Breast epithelium (tissue), 3 donors: Measurements from ENCODE around the gene NPTX1.
A peak's percentile ranks its signal among the peaks of the same experiment; 100 is the strongest.

Source experiments
- POLR2A ChIP-seq: fragments of 450-650 bp; IDR thresholded peaks from one replicate; pipeline ENCODE4 v1.6.1; 2016; ENCODE audit warnings: antibody characterized with exemption, mild to moderate bottlenecking, moderate library complexity
- POLR2AphosphoS5 ChIP-seq, 3 donors: sonication (generic); formaldehyde crosslinking; IDR thresholded peaks; one replicate each; pipeline ENCODE4 v1.6.1; 2017; ENCODE audit warnings: antibody characterized with exemption in 3 of 3
- TF ChIP-seq, protein P1 (sequence below), 3 donors: fragments of 450-650 bp; IDR thresholded peaks; one replicate each; pipeline ENCODE4 v1.5.1; 2016 to 2017; ENCODE audit warnings: antibody characterized with exemption in 3 of 3, mild to moderate bottlenecking in 3 of 3, moderate library complexity in 3 of 3

DNA sequence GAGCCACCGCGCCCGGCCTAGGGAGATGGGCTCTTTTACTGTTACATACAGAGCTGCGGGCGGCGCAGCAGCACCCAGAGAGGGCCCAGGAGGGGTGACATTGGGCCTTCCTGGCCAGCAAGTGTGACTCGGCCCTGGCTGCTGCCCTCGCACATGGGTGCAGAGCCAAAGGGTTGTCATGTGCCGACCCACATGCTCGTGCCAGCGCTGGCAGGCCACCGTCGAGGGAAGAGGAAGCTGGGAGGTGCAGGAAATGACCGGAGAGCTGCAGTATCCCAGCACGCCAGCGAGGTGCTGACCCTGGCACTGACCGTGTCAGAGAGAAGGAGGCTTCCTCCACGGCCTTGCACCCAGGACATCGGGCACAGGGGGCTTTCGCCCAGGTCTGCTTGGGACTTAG lies 53.4 kb downstream of the NPTX1 start:
- TF ChIP-seq, protein P1, sequence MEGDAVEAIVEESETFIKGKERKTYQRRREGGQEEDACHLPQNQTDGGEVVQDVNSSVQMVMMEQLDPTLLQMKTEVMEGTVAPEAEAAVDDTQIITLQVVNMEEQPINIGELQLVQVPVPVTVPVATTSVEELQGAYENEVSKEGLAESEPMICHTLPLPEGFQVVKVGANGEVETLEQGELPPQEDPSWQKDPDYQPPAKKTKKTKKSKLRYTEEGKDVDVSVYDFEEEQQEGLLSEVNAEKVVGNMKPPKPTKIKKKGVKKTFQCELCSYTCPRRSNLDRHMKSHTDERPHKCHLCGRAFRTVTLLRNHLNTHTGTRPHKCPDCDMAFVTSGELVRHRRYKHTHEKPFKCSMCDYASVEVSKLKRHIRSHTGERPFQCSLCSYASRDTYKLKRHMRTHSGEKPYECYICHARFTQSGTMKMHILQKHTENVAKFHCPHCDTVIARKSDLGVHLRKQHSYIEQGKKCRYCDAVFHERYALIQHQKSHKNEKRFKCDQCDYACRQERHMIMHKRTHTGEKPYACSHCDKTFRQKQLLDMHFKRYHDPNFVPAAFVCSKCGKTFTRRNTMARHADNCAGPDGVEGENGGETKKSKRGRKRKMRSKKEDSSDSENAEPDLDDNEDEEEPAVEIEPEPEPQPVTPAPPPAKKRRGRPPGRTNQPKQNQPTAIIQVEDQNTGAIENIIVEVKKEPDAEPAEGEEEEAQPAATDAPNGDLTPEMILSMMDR (IDR thresholded peaks at IDR 0.05), result no peak
- TF ChIP-seq POLR2A (no peak), POLR2AphosphoS5 (IDR thresholded peaks at IDR 0.05) (peak in 1 of 3 donors; percentile 13)
